Activated CD4-positive, alpha-beta T cell treated with anti-CD3 and anti-CD28 coated beads for 36 hours (primary cell): Measurements from ENCODE around the gene CCN5. TPM values are rescaled to one million over a fixed set of nuclear protein-coding genes. Genes with fewer than 3 reads are reported as not detected.

ENCODE experiments used
- ATAC-seq: fragments of 200-7000 bp; cut with Tn5 transposase; one replicate; pipeline ENCODE4 v1.10.0; 2021; ENCODE audit warnings: mild to moderate bottlenecking, moderate library complexity
- CTCF ChIA-PET: fragments of 350-600 bp; sonication (Branson Sonifier 250); formaldehyde crosslinking; loops from one replicate; lab custom pipeline; 2021; ENCODE audit warnings: antibody characterized with exemption; lab: Charles Lee
- POLR2A ChIA-PET: fragments of 350-600 bp; sonication (Branson Sonifier 250); formaldehyde crosslinking; loops from one replicate; lab custom pipeline; 2021; ENCODE audit warnings: antibody characterized with exemption, inconsistent platforms; lab: Charles Lee
- DNase-seq: peaks from one replicate; pipeline ENCODE4 v3.0.0-alpha.2; 2020
- H3K27ac Mint-ChIP-seq: one replicate; pipeline ENCODE4 v1.8.0; 2021; ENCODE audit warnings: mixed read lengths
- H3K27me3 Mint-ChIP-seq: one replicate; pipeline ENCODE4 v1.8.0; 2021; ENCODE audit warnings: mixed read lengths
- H3K36me3 Mint-ChIP-seq: one replicate; pipeline ENCODE4 v1.8.0; 2021; ENCODE audit warnings: low read depth, mixed read lengths
- H3K4me1 Mint-ChIP-seq: one replicate; pipeline ENCODE4 v1.8.0; 2021; ENCODE audit warnings: mixed read lengths
- H3K4me3 Mint-ChIP-seq: one replicate; pipeline ENCODE4 v1.8.0; 2021; ENCODE audit warnings: mild to moderate bottlenecking, moderate library complexity, mixed read lengths
- H3K9me3 Mint-ChIP-seq: one replicate; pipeline ENCODE4 v1.8.0; 2021; ENCODE audit warnings: low read depth, mixed read lengths
- intact Hi-C, 2 experiments: fragments of 100-400 bp; cut with DNase I in 1 of 2; cut with micrococcal nuclease in 1 of 2; formaldehyde crosslinking; loops; one replicate each; pipeline versions ENCODE4 v1.14.2 to v1.15.1; 2022 to 2024; cut with DNase I, micrococcal nuclease
- total RNA-seq, 2 experiments: library from RNA; stranded (reverse); gene quantifications; one replicate each; pipeline ENCODE4 v1.2.3, GENCODE V29; 2021

The CCN5 gene
- total RNA-seq, 2 experiments from 2014 or later, result not detected

- Mint-ChIP-seq H3K36me3 (peaks cover 5% of the 10 kb centered on the region), H3K4me1 (peaks cover 14% of the 10 kb centered on the region), H3K4me3 (peak overlapping the region; percentile 43), H3K27me3 (no peaks in the 10 kb centered on the region), H3K27ac (peak overlapping the region; percentile 6), H3K9me3 (peaks cover 4% of the 10 kb centered on the region)
- POLR2A ChIA-PET, result interaction anchor here (0.6 kb wide), 1 partner anchor 158 kb away, joined by 4 read pairs; no protein-coding TSS in a partner anchor
- peak; percentile 80 for ATAC-seq
- intact Hi-C loops, result loop anchor here (5.0 to 10.0 kb wide), 3 partner anchors 262 to 678 kb away; partner anchors contain the start of genes OSER1 (in 1 of the 2), PIGT (in 1 of the 2) and TTPAL (in 1 of the 2)
- DNase-seq, result peak; percentile 75
- CTCF ChIA-PET, result interaction anchor here (1.1 to 1.7 kb wide), 3 partner anchors 8 to 56 kb away, joined by 4 to 6 read pairs (median 5); no protein-coding TSS in a partner anchor
These were observed 23.8 kb downstream of the CCN5 start for GRCh38 chr20:44738813-44739477.

GRCh38 chr20:44739942-44740341, 24.8 kb downstream of the CCN5 start:
- Mint-ChIP-seq H3K9me3 (peaks cover 4% of the 10 kb centered on the region), H3K4me3 (no peak overlapping the region), H3K36me3 (peaks cover 5% of the 10 kb centered on the region), H3K27me3 (peaks cover 4% of the 10 kb centered on the region), H3K27ac (no peak overlapping the region), H3K4me1 (peaks cover 16% of the 10 kb centered on the region)
- POLR2A ChIA-PET, result no interaction called here
- intact Hi-C loops, result loop anchor here (5.0 to 10.0 kb wide), 3 partner anchors 263 to 677 kb away; partner anchors contain the start of genes OSER1 (in 1 of the 2), PIGT (in 1 of the 2) and TTPAL (in 1 of the 2)
- DNase-seq (no peak), ATAC-seq (no peak)
- CTCF ChIA-PET, result interaction anchor here (0.6 kb wide), 2 partner anchors 8 to 97 kb away, joined by 3 read pairs; no protein-coding TSS in a partner anchor

DNA sequence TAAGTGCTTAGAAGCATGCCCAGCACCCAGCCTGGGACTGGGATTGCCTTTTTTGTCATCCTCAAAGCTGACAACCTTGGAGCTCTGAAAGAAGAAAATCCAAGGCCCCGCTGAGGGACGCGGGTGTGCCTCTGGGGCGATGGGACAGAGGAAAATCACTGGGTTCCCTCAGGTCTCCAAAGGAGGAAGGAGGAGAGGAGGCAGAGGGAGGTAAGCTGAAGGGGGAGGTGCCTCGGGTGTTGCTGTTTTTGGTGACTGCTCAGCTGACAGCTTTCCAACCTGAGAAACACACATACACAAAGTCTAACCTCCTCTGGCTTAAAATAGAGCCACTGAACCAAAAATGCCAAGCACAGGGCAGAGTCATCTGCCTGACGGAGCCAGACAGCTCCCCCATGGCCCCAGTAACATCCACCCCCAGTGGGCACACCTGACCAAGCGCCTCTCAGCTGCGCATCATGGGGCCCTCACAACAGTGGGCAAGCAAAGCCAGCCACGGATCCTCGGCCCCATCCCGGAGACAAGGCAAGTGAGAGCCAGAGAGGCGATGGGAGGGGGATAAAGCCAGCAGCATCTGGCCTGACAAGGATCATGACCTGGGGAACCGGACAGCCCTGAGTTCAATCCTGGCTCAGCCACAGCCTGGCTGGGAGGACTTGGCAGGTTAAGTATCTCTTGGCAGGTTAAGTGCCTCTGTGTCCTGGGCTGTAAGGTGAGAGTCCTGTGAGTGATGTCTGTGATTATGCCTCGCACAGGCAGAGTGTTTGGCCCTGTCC, 27.3 kb downstream of the CCN5 start:
- Mint-ChIP-seq H3K27ac (no peak overlapping the region), H3K36me3 (peaks cover 3% of the 10 kb centered on the region)
- POLR2A ChIA-PET, result interaction anchor here (0.5 kb wide), 1 partner anchor 1019 kb away, joined by 3 read pairs; no protein-coding TSS in a partner anchor

GRCh38 chr20:44743080-44743701, 28.0 kb downstream of the CCN5 start:
- no peak for DNase-seq
- H3K4me3 Mint-ChIP-seq, result no peak overlapping the region
- POLR2A ChIA-PET, result interaction anchor here (0.6 kb wide), 1 partner anchor 18 kb away, joined by 6 read pairs; no protein-coding TSS in a partner anchor
- intact Hi-C loops, result no loop called here
- H3K27ac Mint-ChIP-seq, result no peak overlapping the region
- H3K9me3 Mint-ChIP-seq, result no peaks in the 10 kb centered on the region
- H3K27me3 Mint-ChIP-seq, result peaks cover 13% of the 10 kb centered on the region
- peaks cover 23% of the 10 kb centered on the region for H3K4me1 Mint-ChIP-seq
- peaks cover 3% of the 10 kb centered on the region for H3K36me3 Mint-ChIP-seq
- CTCF ChIA-PET, result interaction anchor here (0.6 to 1.6 kb wide), 3 partner anchors 10 to 149 kb away, joined by 3 to 8 read pairs (median 4); no protein-coding TSS in a partner anchor
- no peak for ATAC-seq

More for the DNA sequence above, 27.3 kb downstream of the CCN5 start:
- ATAC-seq (no peak), DNase-seq (no peak)
- H3K4me1 Mint-ChIP-seq, result peaks cover 22% of the 10 kb centered on the region
- H3K27me3 Mint-ChIP-seq, result peaks cover 13% of the 10 kb centered on the region
- intact Hi-C loops, result no loop called here
- peaks cover 1% of the 10 kb centered on the region for H3K9me3 Mint-ChIP-seq
- H3K4me3 Mint-ChIP-seq, result no peak overlapping the region
- CTCF ChIA-PET, result interaction anchor here (1.6 kb wide), 1 partner anchor 10 kb away, joined by 8 read pairs; no protein-coding TSS in a partner anchor

GRCh38 chr20:44743916-44744655, 28.9 kb downstream of the CCN5 start:
- Mint-ChIP-seq H3K4me3 (no peak overlapping the region), H3K9me3 (no peaks in the 10 kb centered on the region), H3K27me3 (peaks cover 13% of the 10 kb centered on the region), H3K36me3 (no peaks in the 10 kb centered on the region), H3K27ac (no peak overlapping the region), H3K4me1 (peaks cover 19% of the 10 kb centered on the region)
- DNase-seq (no peak), ATAC-seq (no peak)
- intact Hi-C loops, result no loop called here
- CTCF ChIA-PET, result interaction anchor here (0.6 to 1.4 kb wide), 4 partner anchors 11 to 282 kb away, joined by 3 to 4 read pairs (median 3); no protein-coding TSS in a partner anchor
- POLR2A ChIA-PET, result interaction anchor here (0.6 kb wide), 1 partner anchor 19 kb away, joined by 6 read pairs; no protein-coding TSS in a partner anchor

GRCh38 chr20:44745122-44745597, 30.0 kb downstream of the CCN5 start:
- Mint-ChIP-seq H3K4me1 (peaks cover 19% of the 10 kb centered on the region), H3K36me3 (peaks cover 2% of the 10 kb centered on the region), H3K27ac (peak overlapping the region; percentile 64), H3K9me3 (no peaks in the 10 kb centered on the region), H3K27me3 (peaks cover 18% of the 10 kb centered on the region), H3K4me3 (peak overlapping the region; percentile 50)
- ATAC-seq (no peak), DNase-seq (no peak)
- ChIA-PET POLR2A (no interaction called here), CTCF (no interaction called here)
- intact Hi-C loops, result loop anchor here in 1 of 2 experiments (5.0 kb wide), 2 partner anchors 142 to 352 kb away; partner anchors contain the start of gene YWHAB

DNA sequence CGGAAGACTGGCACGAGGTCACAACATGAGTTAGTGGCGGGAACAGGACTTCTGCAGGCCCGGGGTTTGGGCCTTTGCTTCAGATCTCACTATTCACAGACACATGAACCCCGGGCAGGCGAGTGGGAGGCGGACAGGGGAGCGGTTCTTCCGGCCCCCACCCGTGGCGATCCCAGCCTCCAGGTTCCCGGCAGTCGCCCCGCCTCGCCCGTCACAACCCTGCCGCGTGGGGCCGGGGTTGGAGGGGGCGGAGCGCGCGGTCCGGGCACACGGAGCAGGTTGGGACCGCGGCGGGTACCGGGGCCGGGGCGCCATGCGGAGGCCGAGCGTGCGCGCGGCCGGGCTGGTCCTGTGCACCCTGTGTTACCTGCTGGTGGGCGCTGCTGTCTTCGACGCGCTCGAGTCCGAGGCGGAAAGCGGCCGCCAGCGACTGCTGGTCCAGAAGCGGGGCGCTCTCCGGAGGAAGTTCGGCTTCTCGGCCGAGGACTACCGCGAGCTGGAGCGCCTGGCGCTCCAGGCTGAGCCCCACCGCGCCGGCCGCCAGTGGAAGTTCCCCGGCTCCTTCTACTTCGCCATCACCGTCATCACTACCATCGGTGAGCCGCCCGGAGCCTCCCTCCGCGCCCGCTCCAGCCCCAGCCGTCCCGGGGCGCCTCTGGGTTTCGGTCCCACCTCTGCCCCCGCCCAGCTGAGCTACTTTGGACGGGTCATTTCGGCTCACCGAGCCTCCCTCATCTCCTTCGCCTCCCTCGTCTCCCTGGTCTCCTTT, 30.6 kb downstream of the CCN5 start, which contains the start of gene KCNK15:
TSS of gene KCNK15 (plus strand) at position 268 of the 769 bp plus-strand sequence. CDS start at position 314, 46 bp downstream.
- ATAC-seq (peak; percentile 68), DNase-seq (peak; percentile 69)
- no peaks in the 10 kb centered on the region for H3K9me3 Mint-ChIP-seq
- H3K27ac Mint-ChIP-seq, result peak within 1 kb of the TSS; percentile 64
- peaks cover 2% of the 10 kb centered on the region for H3K36me3 Mint-ChIP-seq
- H3K4me1 Mint-ChIP-seq, result peaks cover 19% of the 10 kb centered on the region
- intact Hi-C loops, result loop anchor here in 1 of 2 experiments (2.0 to 5.0 kb wide), 3 partner anchors 65 to 352 kb away; partner anchors contain the start of genes RIMS4 and YWHAB
- ChIA-PET POLR2A (no interaction called here), CTCF (interaction anchor here (1.0 to 3.2 kb wide), 3 partner anchors 14 to 122 kb away, joined by 4 to 30 read pairs (median 6); no protein-coding TSS in a partner anchor)
- peaks cover 18% of the 10 kb centered on the region for H3K27me3 Mint-ChIP-seq
- peak within 1 kb of the TSS; percentile 76 for H3K4me3 Mint-ChIP-seq

GRCh38 chr20:44746367-44747165, 31.4 kb downstream of the CCN5 start:
- Mint-ChIP-seq H3K4me3 (peak overlapping the region; percentile 76), H3K27ac (peak overlapping the region; percentile 32), H3K27me3 (peaks cover 21% of the 10 kb centered on the region), H3K4me1 (peaks cover 19% of the 10 kb centered on the region), H3K36me3 (peaks cover 2% of the 10 kb centered on the region), H3K9me3 (no peaks in the 10 kb centered on the region)
- peak; percentile 20 for DNase-seq
- ChIA-PET POLR2A (interaction anchor here (0.7 kb wide), 1 partner anchor 23 kb away, joined by 3 read pairs; no protein-coding TSS in a partner anchor), CTCF (interaction anchor here (0.6 to 3.2 kb wide), 25 partner anchors 8 to 624 kb away, joined by 3 to 30 read pairs (median 4); partner anchors contain the start of gene SERINC3)
- intact Hi-C loops, result loop anchor here (1.0 to 5.0 kb wide), 5 partner anchors 61 to 351 kb away; partner anchors contain the start of genes RIMS4 (in 1 of the 2) and YWHAB (in 1 of the 2)
- ATAC-seq, result peak; percentile 20
